Activated CD4-positive, alpha-beta memory T cell treated with anti-CD3 and anti-CD28 coated beads for 36 hours (primary cell): ENCODE data around the gene BBLN. TPM values are rescaled to one million over a fixed set of nuclear protein-coding genes. Genes with fewer than 3 reads are reported as not detected.

Source experiments
- CTCF ChIA-PET: fragments of 350-600 bp; sonication (Branson Sonifier 250); formaldehyde crosslinking; loops from one replicate; lab custom pipeline; 2021; ENCODE audit warnings: antibody characterized with exemption, inconsistent platforms; lab: Charles Lee
- POLR2A ChIA-PET: fragments of 350-600 bp; sonication (Branson Sonifier 250); formaldehyde crosslinking; loops from one replicate; lab custom pipeline; 2021; ENCODE audit warnings: antibody characterized with exemption; lab: Charles Lee
- DNase-seq: peaks from one replicate; pipeline ENCODE4 v3.0.0-alpha.2; 2020
- H3K27ac Mint-ChIP-seq: one replicate; pipeline ENCODE4 v1.8.0; 2021; ENCODE audit warnings: mixed read lengths
- H3K27me3 Mint-ChIP-seq: one replicate; pipeline ENCODE4 v1.8.0; 2021; ENCODE audit warnings: mixed read lengths
- H3K36me3 Mint-ChIP-seq: one replicate; pipeline ENCODE4 v1.8.0; 2021; ENCODE audit warnings: mixed read lengths
- H3K4me1 Mint-ChIP-seq: one replicate; pipeline ENCODE4 v1.8.0; 2021; ENCODE audit warnings: low read depth, mixed read lengths
- H3K4me3 Mint-ChIP-seq: one replicate; pipeline ENCODE4 v1.8.0; 2021; ENCODE audit warnings: mild to moderate bottlenecking, mixed read lengths
- H3K9me3 Mint-ChIP-seq: one replicate; pipeline ENCODE4 v1.8.0; 2021; ENCODE audit warnings: mixed read lengths
- intact Hi-C: fragments of 100-400 bp; cut with micrococcal nuclease; formaldehyde crosslinking; loops from one replicate; pipeline ENCODE4 v1.15.1; 2023
- total RNA-seq, 2 experiments: library from RNA; stranded (reverse); gene quantifications; one replicate each; pipeline ENCODE4 v1.2.3, GENCODE V29; 2021

BBLN gene
- total RNA-seq, 2 experiments from 2014 or later, result 86.9 to 90.1 TPM

GRCh38 chr9:128149951-128150593, 10.0 kb upstream of the BBLN start:
- intact Hi-C loops, result no loop called here
- Mint-ChIP-seq H3K4me3 (no peak overlapping the region), H3K27me3 (no peaks in the 10 kb centered on the region), H3K27ac (no peak overlapping the region), H3K9me3 (no peaks in the 10 kb centered on the region), H3K4me1 (no peaks in the 10 kb centered on the region), H3K36me3 (no peaks in the 10 kb centered on the region)
- ChIA-PET POLR2A (no interaction called here), CTCF (interaction anchor here (1.5 kb wide), 2 partner anchors 33 to 34 kb away, joined by 4 to 6 read pairs; no protein-coding TSS in a partner anchor)
- DNase-seq, result no peak

GRCh38 chr9:128150594-128151308, 9.3 kb upstream of the BBLN start:
- DNase-seq, result peak; percentile 34
- ChIA-PET CTCF (interaction anchor here (0.7 to 1.5 kb wide), 3 partner anchors 12 to 34 kb away, joined by 3 to 6 read pairs (median 4); no protein-coding TSS in a partner anchor), POLR2A (no interaction called here)
- Mint-ChIP-seq H3K27ac (no peak overlapping the region), H3K9me3 (no peaks in the 10 kb centered on the region), H3K36me3 (no peaks in the 10 kb centered on the region), H3K4me3 (no peak overlapping the region), H3K4me1 (no peaks in the 10 kb centered on the region), H3K27me3 (no peaks in the 10 kb centered on the region)
- intact Hi-C loops, result no loop called here

GRCh38 chr9:128151309-128152132, 8.5 kb upstream of the BBLN start:
- H3K36me3 Mint-ChIP-seq, result no peaks in the 10 kb centered on the region
- POLR2A ChIA-PET, result no interaction called here
- no peak for DNase-seq
- H3K27me3 Mint-ChIP-seq, result no peaks in the 10 kb centered on the region
- no peak overlapping the region for H3K4me3 Mint-ChIP-seq
- intact Hi-C loops, result no loop called here
- no peak overlapping the region for H3K27ac Mint-ChIP-seq
- CTCF ChIA-PET, result interaction anchor here (1.5 kb wide), 1 partner anchor 32 kb away, joined by 4 read pairs; no protein-coding TSS in a partner anchor
- no peaks in the 10 kb centered on the region for H3K9me3 Mint-ChIP-seq
- H3K4me1 Mint-ChIP-seq, result no peaks in the 10 kb centered on the region

DNA sequence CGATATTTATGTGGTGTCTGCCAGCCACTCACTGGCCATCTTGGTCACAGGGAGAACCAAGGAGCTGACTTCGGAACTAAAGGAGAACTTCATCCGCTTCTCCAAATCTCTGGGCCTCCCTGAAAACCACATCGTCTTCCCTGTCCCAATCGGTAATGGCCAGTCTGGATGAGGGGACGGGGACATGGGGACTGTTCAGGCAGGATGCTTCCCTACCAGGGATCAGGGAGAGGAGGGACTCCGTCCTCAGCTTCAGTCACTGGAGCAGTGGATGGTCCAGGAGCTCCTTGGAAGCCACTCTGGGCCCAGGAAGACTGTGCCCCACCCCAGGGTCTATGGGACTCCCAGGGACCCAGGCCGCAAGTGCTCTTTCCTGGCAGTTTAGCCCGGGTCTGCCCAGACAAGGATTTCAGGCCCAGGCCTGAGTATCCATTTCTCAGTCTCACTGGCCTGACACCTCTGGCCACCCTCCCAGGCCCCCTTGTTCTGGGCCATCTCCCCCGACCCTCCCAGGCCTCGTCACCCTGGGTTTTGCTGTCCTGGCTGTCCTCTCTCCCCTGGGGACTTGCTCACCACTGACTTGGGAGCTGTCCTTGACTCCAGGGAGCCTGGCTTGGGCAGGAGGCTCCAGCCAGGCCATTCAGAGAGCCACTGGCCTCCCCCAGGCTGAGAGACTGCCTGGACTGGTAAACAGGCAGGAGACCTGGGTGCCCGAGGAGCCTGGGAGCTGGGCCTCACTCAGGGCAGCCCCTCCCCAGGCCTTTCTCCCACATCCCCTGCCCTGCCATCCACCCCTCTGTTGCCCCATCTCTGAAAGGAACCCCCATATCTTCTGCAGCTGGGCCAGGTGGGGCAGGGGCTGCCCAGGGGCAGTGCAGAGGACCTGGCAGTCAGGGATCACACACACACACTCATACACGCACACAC, 7.7 kb upstream of the BBLN start:
- CTCF ChIA-PET, result interaction anchor here (0.7 kb wide), 1 partner anchor 35 kb away, joined by 3 read pairs; no protein-coding TSS in a partner anchor
- Mint-ChIP-seq H3K27ac (no peak overlapping the region), H3K4me1 (no peaks in the 10 kb centered on the region), H3K36me3 (no peaks in the 10 kb centered on the region), H3K9me3 (no peaks in the 10 kb centered on the region), H3K4me3 (no peak overlapping the region), H3K27me3 (no peaks in the 10 kb centered on the region)
- intact Hi-C loops, result no loop called here
- POLR2A ChIA-PET, result no interaction called here
- no peak for DNase-seq

- no peaks in the 10 kb centered on the region for H3K9me3 Mint-ChIP-seq
- intact Hi-C loops, result no loop called here
- no peaks in the 10 kb centered on the region for H3K27me3 Mint-ChIP-seq
- CTCF ChIA-PET, result no interaction called here
- H3K4me3 Mint-ChIP-seq, result no peak overlapping the region
- H3K4me1 Mint-ChIP-seq, result no peaks in the 10 kb centered on the region
- DNase-seq, result no peak
- no peaks in the 10 kb centered on the region for H3K36me3 Mint-ChIP-seq
- no peak overlapping the region for H3K27ac Mint-ChIP-seq
- POLR2A ChIA-PET, result no interaction called here
Measured at GRCh38 chr9:128153060-128153946, 6.8 kb upstream of the BBLN start.

GRCh38 chr9:128153947-128154695, 5.9 kb upstream of the BBLN start:
- POLR2A ChIA-PET, result no interaction called here
- no peaks in the 10 kb centered on the region for H3K9me3 Mint-ChIP-seq
- H3K4me1 Mint-ChIP-seq, result peaks cover under 1% of the 10 kb centered on the region
- CTCF ChIA-PET, result no interaction called here
- intact Hi-C loops, result no loop called here
- H3K27me3 Mint-ChIP-seq, result no peaks in the 10 kb centered on the region
- no peak overlapping the region for H3K27ac Mint-ChIP-seq
- H3K4me3 Mint-ChIP-seq, result no peak overlapping the region
- no peaks in the 10 kb centered on the region for H3K36me3 Mint-ChIP-seq
- no peak for DNase-seq

DNA sequence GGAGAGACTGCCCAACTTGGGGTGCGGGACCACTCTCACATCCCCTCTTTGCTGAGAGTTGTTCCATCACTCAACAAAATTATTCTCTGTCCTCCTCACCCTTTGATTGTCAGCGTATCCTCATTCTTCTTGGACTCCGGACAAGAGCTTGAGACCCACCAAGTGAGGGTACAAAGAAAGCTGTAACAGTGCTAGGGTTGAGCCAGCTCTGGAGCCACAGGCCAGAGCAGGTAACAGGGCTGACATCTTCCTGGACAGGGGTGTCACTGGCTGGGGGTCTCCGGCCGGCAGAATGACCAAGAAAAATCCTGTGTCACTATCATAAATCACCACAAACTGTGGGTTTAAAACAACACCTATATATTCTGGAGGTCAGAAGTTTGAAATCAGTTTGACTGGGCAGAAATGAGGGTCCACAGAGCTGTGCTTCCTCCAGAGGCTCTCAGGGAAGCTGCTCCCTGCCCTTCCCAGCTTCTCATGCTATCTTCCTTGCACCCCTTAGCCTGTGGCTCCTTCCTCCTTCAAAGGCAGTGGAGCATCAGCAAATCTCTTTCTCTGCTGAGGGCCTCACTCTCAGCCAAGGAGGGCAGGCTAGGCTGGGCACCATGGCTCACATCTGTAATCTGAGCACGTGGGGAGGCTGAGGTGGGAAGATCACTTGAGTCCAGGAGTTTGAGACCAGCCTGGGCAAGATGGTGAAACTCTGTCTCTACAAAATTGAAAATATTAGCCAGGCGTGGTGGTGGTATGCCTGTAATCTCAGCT, 4.1 kb upstream of the BBLN start:
- peaks cover 8% of the 10 kb centered on the region for H3K4me1 Mint-ChIP-seq
- no peaks in the 10 kb centered on the region for H3K36me3 Mint-ChIP-seq
- no peaks in the 10 kb centered on the region for H3K27me3 Mint-ChIP-seq
- DNase-seq, result no peak
- ChIA-PET POLR2A (interaction anchor here (1.4 kb wide), 1 partner anchor 27 kb away, joined by 3 read pairs; no protein-coding TSS in a partner anchor), CTCF (interaction anchor here (1.8 kb wide), 1 partner anchor 38 kb away, joined by 7 read pairs; no protein-coding TSS in a partner anchor)
- no peaks in the 10 kb centered on the region for H3K9me3 Mint-ChIP-seq
- no peak overlapping the region for H3K4me3 Mint-ChIP-seq
- intact Hi-C loops, result no loop called here
- H3K27ac Mint-ChIP-seq, result no peak overlapping the region

DNA sequence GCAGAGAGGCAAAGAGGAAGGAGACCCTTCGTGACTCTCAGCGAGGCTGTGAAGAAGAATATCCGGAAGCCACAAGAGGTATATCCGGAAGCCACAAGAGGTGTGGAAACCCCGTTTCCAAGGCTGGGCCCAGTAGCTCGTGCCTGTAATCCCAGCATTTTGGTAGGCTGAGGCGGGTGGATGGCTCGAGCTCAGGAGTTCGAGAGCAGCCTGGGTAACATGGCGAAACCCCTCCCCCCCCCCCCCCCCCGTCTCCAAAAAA, 612 bp upstream of the BBLN start:
- Mint-ChIP-seq H3K27me3 (no peaks in the 10 kb centered on the region), H3K4me3 (peak overlapping the region; percentile 74), H3K9me3 (no peaks in the 10 kb centered on the region), H3K4me1 (peaks cover 24% of the 10 kb centered on the region), H3K27ac (peak overlapping the region; percentile 82), H3K36me3 (peaks cover 10% of the 10 kb centered on the region)
- ChIA-PET CTCF (interaction anchor here (0.7 to 2.7 kb wide), 7 partner anchors 28 to 425 kb away, joined by 3 to 9 read pairs (median 4); partner anchors contain the start of gene TOR2A), POLR2A (interaction anchor here (1.2 to 4.1 kb wide), 2 partner anchors 25 to 32 kb away, joined by 4 to 19 read pairs; partner anchors contain the start of gene CIZ1)
- intact Hi-C loops, result no loop called here
- peak; percentile 74 for DNase-seq

GRCh38 chr9:128160603-128160987, 530 bp downstream of the BBLN start:
- POLR2A ChIA-PET, result interaction anchor here (0.7 to 4.1 kb wide), 2 partner anchors 31 to 33 kb away, joined by 4 to 19 read pairs; partner anchors contain the start of genes CIZ1 and PTGES2

More at GRCh38 chr9:128160603-128160987, 530 bp downstream of the BBLN start:
- Mint-ChIP-seq H3K4me3 (peak overlapping the region; percentile 74), H3K36me3 (peaks cover 10% of the 10 kb centered on the region), H3K27me3 (no peaks in the 10 kb centered on the region), H3K27ac (peak overlapping the region; percentile 79), H3K9me3 (no peaks in the 10 kb centered on the region), H3K4me1 (peaks cover 24% of the 10 kb centered on the region)
- peak; percentile 70 for DNase-seq
- CTCF ChIA-PET, result interaction anchor here (0.6 to 2.7 kb wide), 6 partner anchors 13 to 217 kb away, joined by 3 to 9 read pairs (median 4); no protein-coding TSS in a partner anchor
- intact Hi-C loops, result loop anchor here (1.0 kb wide), 3 partner anchors 32 to 116 kb away; partner anchors contain the start of genes DNM1, GOLGA2 and SWI5
